Measurements from ENCODE around the gene PCDHGB4.

GRCh38 chr5:141398608-141399007 lies 11.1 kb downstream of the PCDHGB4 start:
- TF ChIP-seq CTCF (IDR thresholded peaks at IDR 0.05) (no peak), POLR2A (IDR thresholded peaks at IDR 0.05) (no peak)

Data from Peyer's patch (tissue), 4 donors.